OCI-LY1 (cell line): Measurements from ENCODE around the gene CHCHD10.

ENCODE experiments used
- CTCF ChIP-seq: fragments of 200-600 bp; sonication (generic), shearing (Covaris generic); IDR thresholded peaks from 2 replicates; pipeline ENCODE4 v1.5.1; 2017; ENCODE audit warnings: mild to moderate bottlenecking, antibody characterized with exemption, low read length, moderate library complexity, mixed read lengths
- EZH2 ChIP-seq: fragments of 200-600 bp; sonication (generic), shearing (Covaris generic); IDR thresholded peaks from 2 replicates; pipeline ENCODE4 v1.8.0; 2017; ENCODE audit warnings: borderline replicate concordance, mixed run types, mild to moderate bottlenecking, antibody characterized with exemption, low read length, moderate library complexity, mixed read lengths

DNA sequence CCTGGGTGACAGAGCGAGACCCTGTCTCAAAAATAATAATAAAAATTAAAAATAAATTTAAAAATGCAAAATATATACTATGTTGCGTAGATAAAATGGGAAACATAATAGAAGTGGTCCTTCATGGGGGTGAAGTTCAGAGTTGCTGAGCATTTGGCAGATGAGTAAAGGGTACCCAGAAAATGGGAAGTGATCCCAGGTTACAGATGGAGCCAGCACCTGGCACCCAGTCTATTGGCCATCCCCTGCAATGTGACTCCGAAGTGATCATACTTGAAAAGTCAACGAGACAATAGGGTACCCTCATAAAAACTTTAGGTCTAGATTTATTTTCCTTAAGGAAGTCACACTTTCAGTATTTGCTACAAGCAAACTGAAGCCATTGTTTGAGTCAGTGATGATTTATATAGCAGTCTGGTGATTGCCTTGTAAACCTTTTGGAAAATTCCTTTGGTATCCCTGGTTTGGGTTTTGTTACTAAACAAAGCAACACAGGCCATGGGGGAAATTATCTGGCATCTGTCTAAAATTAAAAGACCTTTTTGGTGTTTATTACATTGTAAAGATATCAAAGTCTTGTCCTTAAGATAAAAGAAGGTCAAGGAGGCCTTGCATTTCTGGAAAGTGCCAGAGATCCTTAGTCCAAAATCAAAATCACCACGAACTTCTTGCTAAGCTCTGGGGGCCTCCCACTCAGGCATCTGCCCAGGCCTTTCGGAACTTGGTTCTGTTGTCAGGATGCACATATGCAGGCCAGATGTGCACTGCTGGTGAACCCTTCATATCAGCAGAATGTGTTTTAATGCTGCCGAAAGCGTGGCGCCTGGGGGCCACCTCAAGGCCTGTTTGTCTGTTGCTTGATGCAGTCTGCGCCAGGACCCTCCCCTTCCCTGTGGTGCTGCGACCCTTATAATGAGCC is 23.3 kb upstream of the CHCHD10 start:
- TF ChIP-seq CTCF (no peak), EZH2 (no peak)
